ENCODE results near the gene MARCKSL1. TPM values are rescaled to one million over a fixed set of nuclear protein-coding genes. Genes with fewer than 3 reads are reported as not detected.

The MARCKSL1 gene
- total and polyA plus RNA-seq, 2 of the 13 experiments (the other 11 are each of a cell fraction or from before 2014, with no cell fraction given) = 81.9 to 155 TPM

GRCh38 chr1:32291708-32292538 lies 44.1 kb downstream of the MARCKSL1 start, which contains the start of gene HDAC1 (continued):
- no peak for TF ChIP-seq ZNF589 (CRISPR knock-in tag; conservative IDR thresholded peaks at IDR 0.05)
- TF ChIP-seq ZNF777 (CRISPR knock-in tag; IDR thresholded peaks at IDR 0.05) = peak; percentile 77
- TF ChIP-seq MIXL1 (CRISPR knock-in tag; IDR thresholded peaks at IDR 0.05) = no peak
- TF ChIP-seq ZNF660 (CRISPR knock-in tag; IDR thresholded peaks at IDR 0.05; ENCODE audit: borderline replicate concordance, low read depth) = no peak
- no peak for TF ChIP-seq ZNF431 (CRISPR knock-in tag; IDR thresholded peaks at IDR 0.05; ENCODE audit: borderline replicate concordance, low read depth)
- TF ChIP-seq ZHX1 (CRISPR knock-in tag; IDR thresholded peaks at IDR 0.05; ENCODE audit: low read depth) = no peak
- peak; percentile 73 for TF ChIP-seq ZGPAT (CRISPR knock-in tag; IDR thresholded peaks at IDR 0.05)
- TF ChIP-seq RNF2 (conservative IDR thresholded peaks at IDR 0.05; ENCODE audit: low read depth) = no peak
- no peak for TF ChIP-seq ISX (CRISPR knock-in tag; conservative IDR thresholded peaks at IDR 0.05)
- no peak for TF ChIP-seq ZBTB46 (CRISPR knock-in tag; IDR thresholded peaks at IDR 0.05; ENCODE audit: borderline replicate concordance)
- TF ChIP-seq STAG1 (CRISPR knock-in tag; IDR thresholded peaks at IDR 0.05) = no peak
- TF ChIP-seq GLMP (CRISPR knock-in tag; IDR thresholded peaks at IDR 0.05; ENCODE audit: borderline replicate concordance) = no peak
- no peak for TF ChIP-seq ZNF230 (CRISPR knock-in tag; IDR thresholded peaks at IDR 0.05)
- TF ChIP-seq JUNB (CRISPR knock-in tag; IDR thresholded peaks at IDR 0.05; ENCODE audit: borderline replicate concordance) = no peak
- no peak for TF ChIP-seq ELK4 (CRISPR knock-in tag; IDR thresholded peaks at IDR 0.05; ENCODE audit: borderline replicate concordance)
- TF ChIP-seq KMT2B (CRISPR knock-in tag; IDR thresholded peaks at IDR 0.05) = peak; percentile 57
- no peak for TF ChIP-seq ZFP82 (CRISPR knock-in tag; IDR thresholded peaks at IDR 0.05; ENCODE audit: borderline replicate concordance)
- TF ChIP-seq AKAP8 (CRISPR knock-in tag; IDR thresholded peaks at IDR 0.05) = peak; percentile 65
- no peak for TF ChIP-seq MIER3 (CRISPR knock-in tag; IDR thresholded peaks at IDR 0.05; ENCODE audit: borderline replicate concordance)
- TF ChIP-seq ZNF556 (CRISPR knock-in tag; IDR thresholded peaks at IDR 0.05; ENCODE audit: borderline replicate concordance) = no peak
- TF ChIP-seq KDM5A (IDR thresholded peaks at IDR 0.05; ENCODE audit: borderline replicate concordance, low read length) = peak; percentile 76

Measured in HepG2 (cell line).